Liver (tissue), 9 donors: ENCODE measurements around the gene TBCCD1. TPM values are rescaled to one million over a fixed set of nuclear protein-coding genes. Genes with fewer than 3 reads are reported as not detected.

Experiments
- DNase-seq: peaks from one replicate; pipeline ENCODE4 v3.0.0-alpha.2; 2017; ENCODE audit warnings: low spot score
- H3K27ac ChIP-seq, 2 donors: one replicate each; pipeline ENCODE4 v1.7.0; 2013; ENCODE audit warnings: inconsistent platforms in 2 of 2, low read length in 2 of 2, control low read depth in 1 of 2, low read depth in 1 of 2, mild to moderate bottlenecking in 1 of 2
- H3K27me3 ChIP-seq, 4 donors: one replicate each; pipeline versions ENCODE4 v1.6.1 to v1.7.0; 2013; ENCODE audit warnings: low read length in 3 of 4, inconsistent platforms in 1 of 4, mild to moderate bottlenecking in 1 of 4, moderate library complexity in 1 of 4; ENCODE audit not compliant: control insufficient read depth in 4 of 4, insufficient read depth in 4 of 4
- H3K36me3 ChIP-seq, 4 donors: one replicate each; pipeline versions ENCODE4 v1.6.1 to v1.7.0; 2013; ENCODE audit warnings: low read length in 3 of 4, mild to moderate bottlenecking in 3 of 4, low read depth in 1 of 4, moderate library complexity in 1 of 4; ENCODE audit not compliant: control insufficient read depth in 4 of 4, insufficient read depth in 3 of 4
- H3K4me1 ChIP-seq, 4 donors: one replicate each; pipeline versions ENCODE4 v1.6.1 to v1.7.0; 2013; ENCODE audit warnings: low read length in 3 of 4, mild to moderate bottlenecking in 3 of 4, moderate library complexity in 1 of 4; ENCODE audit not compliant: control insufficient read depth in 4 of 4, insufficient read depth in 4 of 4
- H3K4me3 ChIP-seq, 3 donors: one replicate each; pipeline versions ENCODE4 v1.6.1 to v1.7.0; 2013; ENCODE audit warnings: low read length in 3 of 3, control low read depth in 1 of 3, low read depth in 1 of 3, mild to moderate bottlenecking in 1 of 3
- H3K9ac ChIP-seq, 2 donors: one replicate each; pipeline ENCODE4 v1.7.0; 2013; ENCODE audit warnings: low read length in 2 of 2, mild to moderate bottlenecking in 2 of 2, moderate library complexity in 2 of 2, control low read depth in 1 of 2, low read depth in 1 of 2
- H3K9me3 ChIP-seq, 4 donors: one replicate each; pipeline versions ENCODE4 v1.6.1 to v1.7.0; 2013; ENCODE audit warnings: low read length in 3 of 4; ENCODE audit not compliant: control insufficient read depth in 4 of 4
- ATF3 ChIP-seq: IDR thresholded peaks from 2 replicates; pipeline ENCODE4 v1.6.1; 2016; ENCODE audit warnings: antibody characterized with exemption
- EGR1 ChIP-seq, 2 donors: IDR thresholded peaks; 2 replicates each; pipeline ENCODE4 v1.6.1; 2016 to 2018; ENCODE audit warnings: antibody characterized with exemption in 2 of 2, low read depth in 2 of 2
- FOXA1 ChIP-seq: IDR thresholded peaks from 2 replicates; pipeline ENCODE4 v1.6.1; 2016; ENCODE audit warnings: antibody characterized with exemption
- GABPA ChIP-seq, 2 donors: IDR thresholded peaks in 1 of 2; conservative IDR thresholded peaks in 1 of 2; 2 replicates each; pipeline ENCODE4 v1.6.1; 2016; ENCODE audit warnings: antibody characterized with exemption in 2 of 2, mild to moderate bottlenecking in 1 of 2, moderate library complexity in 1 of 2
- HNF4G ChIP-seq: IDR thresholded peaks from 2 replicates; pipeline ENCODE4 v1.6.1; 2016; ENCODE audit warnings: antibody characterized with exemption
- JUND ChIP-seq, 2 donors: IDR thresholded peaks; 2 replicates each; pipeline ENCODE4 v1.6.1; 2016; ENCODE audit warnings: antibody characterized with exemption in 2 of 2
- NR2F2 ChIP-seq: IDR thresholded peaks from 2 replicates; pipeline ENCODE4 v1.6.1; 2016; ENCODE audit warnings: antibody characterized with exemption
- RAD21 ChIP-seq, 2 donors: IDR thresholded peaks; 2 replicates each; pipeline ENCODE4 v1.6.1; 2016; ENCODE audit warnings: antibody characterized with exemption in 2 of 2, mild to moderate bottlenecking in 2 of 2
- REST ChIP-seq: IDR thresholded peaks from 2 replicates; pipeline ENCODE4 v1.6.1; 2016; ENCODE audit warnings: antibody characterized with exemption, mild to moderate bottlenecking
- RXRA ChIP-seq, 2 donors: IDR thresholded peaks; 2 replicates each; pipeline ENCODE4 v1.6.1; 2017 to 2018; ENCODE audit warnings: antibody characterized with exemption in 2 of 2, mild to moderate bottlenecking in 1 of 2
- SP1 ChIP-seq: IDR thresholded peaks from 2 replicates; pipeline ENCODE4 v1.6.1; 2018; ENCODE audit warnings: antibody characterized with exemption, mild to moderate bottlenecking
- TAF1 ChIP-seq: conservative IDR thresholded peaks from 2 replicates; pipeline ENCODE4 v1.6.1; 2016; ENCODE audit warnings: antibody characterized with exemption, mild to moderate bottlenecking
- YY1 ChIP-seq: IDR thresholded peaks from 2 replicates; pipeline ENCODE4 v1.6.1; 2016; ENCODE audit warnings: antibody characterized with exemption, mild to moderate bottlenecking
- ZBTB33 ChIP-seq: IDR thresholded peaks from 2 replicates; pipeline ENCODE4 v1.6.1; 2016; ENCODE audit warnings: antibody characterized with exemption
- WGBS: extraction: QIAGEN DNeasy Blood & Tissue Kit; methylation state at CpG from one replicate; pipeline ENCODE4 v1.1.7; 2013; 5-methylcytosine and 5-hydroxymethylcytosine counted together
- polyA plus RNA-seq, 2 donors: library from polyadenylated mRNA; stranded (reverse) in 1 of 2; unstranded in 1 of 2; fragments of 200-250 nt in 1 of 2; fragments of >200 nt in 1 of 2; fragmentation: Nextera tagmentation in 1 of 2; extraction: Ambion mirVana in 1 of 2; gene quantifications; one replicate each; pipeline versions ENCODE4 v1.2.1 to v1.2.3, GENCODE V29; 2013 to 2015
- total RNA-seq, 2 donors: library from RNA; depleted of rRNA; stranded (reverse); fragments of >200 nt; gene quantifications; one replicate each; pipeline ENCODE4 v1.2.3, GENCODE V29; 2014
- TF ChIP-seq, protein P1 (sequence below): IDR thresholded peaks from 2 replicates; pipeline ENCODE4 v1.6.1; 2016; ENCODE audit warnings: antibody characterized with exemption
- donor health status: healthy.
- donor health status: healthy.
- donor health status: healthy.
- donor health status: healthy.
- donor health status: healthy.

The TBCCD1 gene
- total and polyA plus RNA-seq, 4 donors = 4.9 to 16.2 (median 10.6) TPM

- Histone ChIP-seq H3K27ac (no peak overlapping the region), H3K4me3 (no peak overlapping the region), H3K36me3 (no peaks in the 10 kb centered on the region), H3K27me3 (peaks cover 0 to 4% (median 0%) of the 10 kb centered on the region in 4 donors), H3K9me3 (peaks cover 0 to 3% (median 0%) of the 10 kb centered on the region in 4 donors), H3K9ac (no peak overlapping the region), H3K4me1 (no peaks in the 10 kb centered on the region)
- no peak for TF ChIP-seq JUND (IDR thresholded peaks at IDR 0.05)
- TF ChIP-seq TAF1 = no peak
- no peak for TF ChIP-seq REST
- TF ChIP-seq, protein P1, sequence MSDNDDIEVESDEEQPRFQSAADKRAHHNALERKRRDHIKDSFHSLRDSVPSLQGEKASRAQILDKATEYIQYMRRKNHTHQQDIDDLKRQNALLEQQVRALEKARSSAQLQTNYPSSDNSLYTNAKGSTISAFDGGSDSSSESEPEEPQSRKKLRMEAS = no peak
- no peak for TF ChIP-seq NR2F2
- no peak for TF ChIP-seq YY1
- TF ChIP-seq SP1 = no peak
- no peak for TF ChIP-seq ATF3
- TF ChIP-seq RAD21 (IDR thresholded peaks at IDR 0.05) = no peak
- TF ChIP-seq ZBTB33 = no peak
- DNase-seq = no peak
- 91% methylated on average over 2 of the region's 2 CpGs for WGBS
Observed at GRCh38 chr3:186516646-186517045, 50.5 kb downstream of the TBCCD1 start.

DNA sequence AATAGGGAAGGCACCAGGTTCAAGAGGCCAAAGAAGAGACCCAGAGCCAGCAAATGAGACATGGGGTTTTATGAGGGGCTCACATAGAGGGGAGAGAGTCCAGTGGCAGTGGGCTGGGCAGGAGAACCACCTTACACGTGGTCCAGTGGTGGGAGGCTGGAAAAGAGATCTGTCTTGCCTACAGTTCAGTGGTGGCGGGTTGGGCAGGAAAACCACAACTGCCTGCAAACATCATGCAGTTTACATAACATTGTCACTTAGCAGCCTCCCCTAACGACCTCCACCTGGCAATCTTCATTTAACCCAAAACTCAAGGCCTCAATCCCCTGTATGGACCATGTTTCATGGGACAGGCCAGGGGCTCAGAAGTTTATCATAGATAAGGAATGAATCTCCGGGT, 52.0 kb downstream of the TBCCD1 start:
- WGBS = 61% methylated on average over 4 of the region's 4 CpGs
- no peak overlapping the region for H3K27ac ChIP-seq
- peaks cover 0 to 4% (median 0%) of the 10 kb centered on the region in 4 donors for H3K27me3 ChIP-seq
- H3K4me1 ChIP-seq = no peaks in the 10 kb centered on the region
- TF ChIP-seq FOXA1 (no peak), HNF4G (no peak), NR2F2 (no peak), EGR1 (IDR thresholded peaks at IDR 0.05; ENCODE audit: low read depth in 2 of 2) (no peak), TAF1 (no peak), RXRA (IDR thresholded peaks at IDR 0.05) (no peak), ZBTB33 (no peak), RAD21 (IDR thresholded peaks at IDR 0.05) (no peak), ATF3 (no peak), GABPA (IDR thresholded peaks at IDR 0.05 in 1 of 2, conservative IDR thresholded peaks at IDR 0.05 in 1 of 2) (no peak), SP1 (no peak), YY1 (no peak)
- TF ChIP-seq, protein P1 = no peak
- no peaks in the 10 kb centered on the region for H3K36me3 ChIP-seq
- no peak overlapping the region for H3K9ac ChIP-seq
- H3K9me3 ChIP-seq = peaks cover 0 to 3% (median 0%) of the 10 kb centered on the region in 4 donors
- H3K4me3 ChIP-seq = no peak overlapping the region
- no peak for DNase-seq
